Spleen (tissue), 11 donors: Measurements from ENCODE around the gene ABCG5. TPM values are rescaled to one million over a fixed set of nuclear protein-coding genes. Genes with fewer than 3 reads are reported as not detected.
A peak's percentile ranks its signal among the peaks of the same experiment; 100 is the strongest.

Source experiments
- DNase-seq: peaks from one replicate; pipeline ENCODE4 v3.0.0-alpha.2; 2020
- H3K27ac ChIP-seq, 8 donors: fragments of 200-600 bp; sonication (generic) in 7 of 8; 1 replicate in 4 of 8; 2 replicates in 4 of 8; pipeline versions ENCODE4 v1.5.0 to v1.8.0; 2016 to 2021; ENCODE audit warnings: inconsistent platforms in 4 of 8, mild to moderate bottlenecking in 4 of 8, moderate library complexity in 1 of 8
- H3K27me3 ChIP-seq, 7 donors: fragments of 200-600 bp; sonication (generic) in 6 of 7; replicated peaks in 1 of 7; 1 replicate in 4 of 7; 2 replicates in 3 of 7; pipeline versions ENCODE4 v1.5.0 to v1.8.0; 2016 to 2021; ENCODE audit warnings: inconsistent platforms in 3 of 7, mild to moderate bottlenecking in 1 of 7
- H3K36me3 ChIP-seq, 6 donors: fragments of 200-600 bp; sonication (generic) in 5 of 6; 1 replicate in 4 of 6; 2 replicates in 2 of 6; pipeline versions ENCODE4 v1.5.0 to v1.8.0; 2016 to 2021; ENCODE audit warnings: inconsistent platforms in 2 of 6
- H3K4me1 ChIP-seq, 6 donors: fragments of 200-600 bp; sonication (generic) in 5 of 6; 1 replicate in 3 of 6; 2 replicates in 3 of 6; pipeline versions ENCODE4 v1.5.0 to v1.8.0; 2016 to 2021; ENCODE audit warnings: inconsistent platforms in 3 of 6
- H3K4me3 ChIP-seq, 8 donors: fragments of 200-600 bp; sonication (generic) in 7 of 8; 1 replicate in 4 of 8; 2 replicates in 4 of 8; pipeline versions ENCODE4 v1.5.0 to v1.8.0; 2016 to 2021; ENCODE audit warnings: inconsistent platforms in 4 of 8, mild to moderate bottlenecking in 4 of 8, moderate library complexity in 2 of 8
- H3K9me3 ChIP-seq, 8 donors: fragments of 200-600 bp; sonication (generic) in 7 of 8; 1 replicate in 4 of 8; 2 replicates in 4 of 8; pipeline versions ENCODE4 v1.5.0 to v1.8.0; 2016 to 2021; ENCODE audit warnings: inconsistent platforms in 4 of 8
- POLR2A ChIP-seq, 3 donors: fragments of 450-650 bp; IDR thresholded peaks; one replicate each; pipeline ENCODE4 v1.5.1; 2017; ENCODE audit warnings: antibody characterized with exemption in 3 of 3, mild to moderate bottlenecking in 1 of 3
- POLR2AphosphoS5 ChIP-seq, 3 donors: sonication (generic); formaldehyde crosslinking; IDR thresholded peaks; one replicate each; pipeline ENCODE4 v1.5.1; 2017; ENCODE audit warnings: antibody characterized with exemption in 3 of 3
- WGBS, 5 donors: extraction: QIAGEN DNeasy Blood & Tissue Kit in 3 of 5; methylation state at CpG; one replicate each; pipeline versions ENCODE4 v1.1.5 to v1.1.7; 2013 to 2018; 5-methylcytosine and 5-hydroxymethylcytosine counted together
- intact Hi-C: fragments of 100-400 bp; cut with DNase I; formaldehyde crosslinking; loops from one replicate; pipeline ENCODE4 v1.15.0; 2023; ENCODE audit warnings: low total_unique reads
- polyA plus RNA-seq, 3 donors: library from polyadenylated mRNA; stranded (reverse); fragments of 200-250 nt; gene quantifications; one replicate each; pipeline ENCODE4 v1.2.1, GENCODE V29; 2013
- total RNA-seq, 7 donors: library from RNA; depleted of rRNA in 3 of 7; stranded (reverse); fragments of >200 nt in 3 of 7; fragmentation: NEBNext Ultra II Directional in 4 of 7; extraction: Animal tissue kit (Norgen Biotek cat#: 25700) in 4 of 7; gene quantifications; one replicate each; pipeline versions ENCODE4 v1.1.0 to v1.2.1, GENCODE V29; 2016 to 2021
- TF ChIP-seq, protein P1 (sequence below), 11 experiments: fragments of 200-600 bp in 7 of 11; fragments of 450-650 bp in 4 of 11; sonication (generic) in 4 of 11; IDR thresholded peaks in 8 of 11; conservative IDR thresholded peaks in 3 of 11; 1 replicate in 7 of 11; 2 replicates in 4 of 11; pipeline versions ENCODE4 v1.4.0 to v1.8.0; 2016 to 2021; ENCODE audit warnings: antibody characterized with exemption in 11 of 11, inconsistent platforms in 4 of 11, mild to moderate bottlenecking in 1 of 11
- donor health status: healthy with polysubstance abuse.
- donor health status: DM: no; HTN: no; CAD: no; lungs with moderate emphysema.
- donor health status: DM: no; HTN: no; CAD: no.
- donor health status: Bipolar disorder and iron deficiency.
- donor health status: healthy.
- donor health status: DM: no; HTN: no; CAD: no.
- donor health status: DM: yes; HTN: yes; CAD: no.

ABCG5 gene
- total and polyA plus RNA-seq, 10 donors = 0.05 to 0.37 (median 0.25) TPM; not detected in 6

DNA sequence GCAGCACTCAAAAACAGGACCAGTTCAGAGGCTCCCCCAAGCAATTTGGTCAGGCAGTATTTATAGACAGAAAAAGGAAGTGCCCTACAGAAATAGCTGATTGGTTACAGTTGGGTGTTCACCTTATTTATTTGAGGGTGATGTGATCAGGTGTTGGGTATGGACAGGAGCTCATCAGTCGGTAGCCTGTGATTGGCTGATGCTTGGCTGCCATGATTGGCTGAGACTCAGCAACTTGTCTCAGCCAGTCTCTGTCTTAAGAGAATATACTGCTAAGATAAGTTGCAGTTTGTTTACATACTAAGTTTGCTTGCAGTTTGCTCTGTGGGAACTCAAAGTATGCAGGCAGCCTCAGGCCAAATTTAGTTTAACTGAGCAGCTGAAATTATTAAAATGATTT lies 9.6 kb upstream of the ABCG5 start:
- Histone ChIP-seq H3K9me3 (no peaks in the 10 kb centered on the region), H3K27me3 (peaks cover 0 to 24% (median 2%) of the 10 kb centered on the region in 7 donors), H3K36me3 (no peaks in the 10 kb centered on the region), H3K4me3 (no peak overlapping the region), H3K27ac (no peak overlapping the region), H3K4me1 (no peaks in the 10 kb centered on the region)
- no peak for TF ChIP-seq POLR2A (IDR thresholded peaks at IDR 0.05)
- no peak for TF ChIP-seq POLR2AphosphoS5 (IDR thresholded peaks at IDR 0.05)
- TF ChIP-seq, protein P1, sequence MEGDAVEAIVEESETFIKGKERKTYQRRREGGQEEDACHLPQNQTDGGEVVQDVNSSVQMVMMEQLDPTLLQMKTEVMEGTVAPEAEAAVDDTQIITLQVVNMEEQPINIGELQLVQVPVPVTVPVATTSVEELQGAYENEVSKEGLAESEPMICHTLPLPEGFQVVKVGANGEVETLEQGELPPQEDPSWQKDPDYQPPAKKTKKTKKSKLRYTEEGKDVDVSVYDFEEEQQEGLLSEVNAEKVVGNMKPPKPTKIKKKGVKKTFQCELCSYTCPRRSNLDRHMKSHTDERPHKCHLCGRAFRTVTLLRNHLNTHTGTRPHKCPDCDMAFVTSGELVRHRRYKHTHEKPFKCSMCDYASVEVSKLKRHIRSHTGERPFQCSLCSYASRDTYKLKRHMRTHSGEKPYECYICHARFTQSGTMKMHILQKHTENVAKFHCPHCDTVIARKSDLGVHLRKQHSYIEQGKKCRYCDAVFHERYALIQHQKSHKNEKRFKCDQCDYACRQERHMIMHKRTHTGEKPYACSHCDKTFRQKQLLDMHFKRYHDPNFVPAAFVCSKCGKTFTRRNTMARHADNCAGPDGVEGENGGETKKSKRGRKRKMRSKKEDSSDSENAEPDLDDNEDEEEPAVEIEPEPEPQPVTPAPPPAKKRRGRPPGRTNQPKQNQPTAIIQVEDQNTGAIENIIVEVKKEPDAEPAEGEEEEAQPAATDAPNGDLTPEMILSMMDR (IDR thresholded peaks at IDR 0.05 in 8 of 11, conservative IDR thresholded peaks at IDR 0.05 in 3 of 11) = no peak
- DNase-seq = no peak
- WGBS, 5 donors = 77 to 85% (median 78%) methylated on average over 1 of the region's 1 CpG
- intact Hi-C loops = no loop called here

DNA sequence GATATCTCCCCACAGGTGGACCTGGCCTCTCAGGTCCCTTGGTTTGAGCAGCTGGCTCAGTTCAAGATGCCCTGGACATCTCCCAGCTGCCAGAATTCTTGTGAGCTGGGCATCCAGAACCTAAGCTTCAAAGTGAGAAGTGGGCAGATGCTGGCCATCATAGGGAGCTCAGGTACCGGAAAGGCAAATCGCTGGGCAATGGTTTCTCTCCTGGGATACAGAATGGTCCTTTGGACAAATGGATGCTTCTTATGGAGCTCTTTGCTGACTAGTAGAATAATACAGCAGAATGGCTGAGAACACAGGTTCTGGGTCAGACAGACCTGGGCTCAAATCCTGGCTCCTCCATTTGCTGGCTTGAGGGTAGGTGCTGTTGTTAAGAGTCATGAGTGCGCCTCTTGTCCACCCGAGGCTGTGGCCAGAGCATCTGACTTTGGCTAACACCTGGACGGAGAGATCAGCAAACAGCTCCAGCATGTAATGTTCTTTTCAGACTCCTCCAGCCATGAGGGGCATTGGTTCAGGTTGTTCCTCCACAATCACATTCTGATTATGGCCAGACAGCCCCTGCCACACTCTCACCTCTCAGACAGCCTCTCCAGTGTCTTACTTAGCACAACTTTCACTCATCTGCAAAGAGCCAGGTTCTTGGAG lies 7.6 kb upstream of the ABCG5 start:
- DNase-seq = peak; percentile 48
- 87 to 100% (median 94%) methylated on average over 3 to 5 of the region's 5 CpGs for WGBS, 5 donors
- Histone ChIP-seq H3K4me3 (no peak overlapping the region), H3K27ac (no peak overlapping the region), H3K9me3 (no peaks in the 10 kb centered on the region), H3K36me3 (no peaks in the 10 kb centered on the region), H3K4me1 (no peaks in the 10 kb centered on the region), H3K27me3 (peaks cover 0 to 4% (median 0%) of the 10 kb centered on the region in 7 donors)
- TF ChIP-seq POLR2A (IDR thresholded peaks at IDR 0.05) (no peak), POLR2AphosphoS5 (IDR thresholded peaks at IDR 0.05) (no peak)
- TF ChIP-seq, protein P1 (IDR thresholded peaks at IDR 0.05 in 8 of 11, conservative IDR thresholded peaks at IDR 0.05 in 3 of 11) = no peak
- intact Hi-C loops = no loop called here

DNA sequence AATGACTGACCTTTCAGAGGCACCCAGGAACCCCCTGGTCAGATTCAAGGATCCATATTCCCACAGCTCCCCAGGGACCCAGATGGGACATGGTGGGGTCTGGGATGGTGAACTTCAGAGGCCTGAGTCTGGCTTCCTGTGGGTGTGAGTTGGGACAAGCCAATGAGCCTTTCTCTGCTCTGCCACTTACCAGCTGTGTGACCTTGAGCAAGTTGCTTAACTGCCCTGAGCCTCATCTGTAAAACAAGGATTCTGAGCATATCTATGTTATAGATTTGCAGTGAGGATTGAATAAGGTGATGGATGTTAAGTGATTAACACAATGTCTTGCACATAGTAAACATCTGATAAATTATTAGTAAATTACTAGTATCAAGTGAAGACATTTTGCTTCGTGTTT lies 6.5 kb upstream of the ABCG5 start:
- H3K4me3 ChIP-seq = no peak overlapping the region
- H3K36me3 ChIP-seq = no peaks in the 10 kb centered on the region
- TF ChIP-seq, protein P1 (IDR thresholded peaks at IDR 0.05 in 8 of 11, conservative IDR thresholded peaks at IDR 0.05 in 3 of 11) = no peak
- TF ChIP-seq POLR2A (IDR thresholded peaks at IDR 0.05) (no peak), POLR2AphosphoS5 (IDR thresholded peaks at IDR 0.05) (no peak)
- no peaks in the 10 kb centered on the region for H3K4me1 ChIP-seq
- no peaks in the 10 kb centered on the region for H3K9me3 ChIP-seq
- intact Hi-C loops = no loop called here
- H3K27me3 ChIP-seq = no peaks in the 10 kb centered on the region
- WGBS, 5 donors = 64 to 97% (median 78%) methylated on average over 1 of the region's 1 CpG
- peak; percentile 12 for DNase-seq
- no peak overlapping the region for H3K27ac ChIP-seq

DNA sequence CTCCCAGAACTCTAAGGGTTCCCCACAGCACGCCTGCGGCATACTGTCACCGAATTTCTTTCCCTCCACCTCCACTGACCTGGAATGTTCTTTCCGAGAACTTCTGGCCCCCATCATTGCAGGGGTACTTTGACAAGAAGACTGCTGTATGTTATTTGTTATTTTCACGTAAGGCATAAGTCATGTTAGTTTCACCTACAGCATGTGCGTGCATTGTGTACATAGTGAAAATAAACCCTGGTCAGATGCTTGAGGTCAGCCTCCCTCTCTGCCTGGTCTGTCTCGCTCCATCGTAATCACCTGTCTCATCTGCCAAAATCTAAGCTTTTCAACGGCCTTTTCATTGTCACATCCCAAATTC lies 4.2 kb upstream of the ABCG5 start:
- no peaks in the 10 kb centered on the region for H3K4me1 ChIP-seq
- H3K9me3 ChIP-seq = no peaks in the 10 kb centered on the region
- no peak overlapping the region for H3K27ac ChIP-seq
- intact Hi-C loops = no loop called here
- TF ChIP-seq POLR2AphosphoS5 (IDR thresholded peaks at IDR 0.05) (no peak), POLR2A (IDR thresholded peaks at IDR 0.05) (no peak)
- TF ChIP-seq, protein P1 (IDR thresholded peaks at IDR 0.05 in 8 of 11, conservative IDR thresholded peaks at IDR 0.05 in 3 of 11) = no peak
- no peaks in the 10 kb centered on the region for H3K27me3 ChIP-seq
- DNase-seq = no peak
- no peaks in the 10 kb centered on the region for H3K36me3 ChIP-seq
- H3K4me3 ChIP-seq = no peak overlapping the region
- WGBS, 5 donors = 84 to 94% (median 92%) methylated on average over 9 of the region's 9 CpGs
